Measurements from ENCODE around the gene DHRSX.

The DHRSX gene

DNA sequence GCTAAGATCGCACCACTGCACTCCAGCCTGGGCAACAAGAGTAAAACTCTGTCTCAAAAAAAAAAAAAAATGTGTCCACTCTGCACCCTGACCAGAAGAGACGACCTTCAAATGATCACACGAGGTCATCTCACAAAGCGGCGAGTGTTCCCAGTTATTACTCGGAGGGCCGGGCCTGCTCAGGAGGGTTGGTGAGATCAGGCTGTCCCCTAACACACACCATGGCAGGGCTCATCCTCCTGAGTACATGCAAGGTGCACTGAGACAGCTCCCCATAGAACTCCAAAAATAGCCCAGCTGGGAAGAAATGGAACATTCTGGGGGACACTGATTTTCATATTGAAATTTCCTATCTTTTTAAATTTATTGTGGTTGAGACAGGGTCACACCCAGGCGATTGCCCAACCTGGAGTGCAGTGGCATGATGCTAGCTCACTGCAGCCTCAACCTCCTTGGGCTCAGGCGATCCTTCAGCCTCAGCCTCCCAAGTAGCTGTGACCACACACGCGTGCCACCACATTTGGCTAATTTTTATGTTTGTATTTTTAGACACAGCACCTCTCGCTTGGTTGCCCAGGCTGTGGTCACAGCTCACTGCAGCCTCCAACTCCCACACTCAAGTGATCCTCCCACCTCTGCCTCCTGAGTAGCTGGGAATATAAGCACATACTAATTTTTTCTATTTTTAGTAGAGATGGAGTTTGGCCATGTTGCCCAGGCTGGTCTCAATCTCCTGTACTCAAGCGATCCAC lies 51.5 kb downstream of the DHRSX start (continued):
- TF ChIP-seq, protein P1, sequence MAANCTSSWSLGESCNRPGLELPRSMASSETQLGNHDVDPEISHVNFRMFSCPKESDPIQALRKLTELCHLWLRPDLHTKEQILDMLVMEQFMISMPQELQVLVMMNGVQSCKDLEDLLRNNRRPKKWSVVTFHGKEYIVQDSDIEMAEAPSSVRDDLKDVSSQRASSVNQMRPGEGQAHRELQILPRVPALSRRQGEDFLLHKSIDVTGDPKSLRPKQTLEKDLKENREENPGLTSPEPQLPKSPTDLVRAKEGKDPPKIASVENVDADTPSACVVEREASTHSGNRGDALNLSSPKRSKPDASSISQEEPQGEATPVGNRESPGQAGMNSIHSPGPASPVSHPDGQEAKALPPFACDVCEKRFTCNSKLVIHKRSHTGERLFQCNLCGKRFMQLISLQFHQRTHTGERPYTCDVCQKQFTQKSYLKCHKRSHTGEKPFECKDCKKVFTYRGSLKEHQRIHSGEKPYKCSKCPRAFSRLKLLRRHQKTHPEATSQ (tag by site-specific recombination; IDR thresholded peaks at IDR 0.05), result no peak
- TF ChIP-seq ZNF423 (tag by site-specific recombination; IDR thresholded peaks at IDR 0.05) (no peak), ZNF629 (tag by site-specific recombination; IDR thresholded peaks at IDR 0.05) (no peak), ZNF37A (tag by site-specific recombination; IDR thresholded peaks at IDR 0.05) (no peak)

DNA sequence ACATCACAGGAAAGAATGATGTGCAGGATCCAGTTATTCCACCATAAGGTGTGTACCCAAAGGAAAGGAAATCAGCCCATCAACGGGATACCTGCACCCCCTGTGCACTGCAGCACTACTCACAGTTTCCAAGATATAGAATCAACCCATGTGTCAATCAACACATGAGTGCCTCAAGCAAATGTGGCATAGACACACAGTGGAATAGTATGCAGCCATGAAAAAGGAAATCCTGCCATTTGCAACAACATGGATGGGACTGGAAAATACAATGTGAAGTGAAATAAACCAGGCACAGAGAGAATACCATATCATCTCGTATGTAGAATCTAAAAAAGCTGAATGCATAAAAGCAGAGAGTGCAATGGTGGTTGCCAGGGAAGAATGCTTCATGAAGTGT lies 53.3 kb downstream of the DHRSX start:
- H3K4me1 ChIP-seq (ENCODE audit: control insufficient read depth, insufficient read depth, low read length), result no peaks in the 10 kb centered on the region
- H3K27ac ChIP-seq (ENCODE audit: extremely low read depth, low read depth, low read length), result no peak overlapping the region
- no peaks in the 10 kb centered on the region; a peak in 1 of 3 replicates for H3K36me3 ChIP-seq (ENCODE audit: control insufficient read depth in 2 of 2, insufficient read depth in 1 of 2, low read length in 2 of 2)
- TF ChIP-seq ZNF280C (tag by site-specific recombination; IDR thresholded peaks at IDR 0.05) (no peak), GLIS2 (tag by site-specific recombination; IDR thresholded peaks at IDR 0.05) (no peak), ELK4 (IDR thresholded peaks at IDR 0.05; ENCODE audit: borderline replicate concordance, low read depth, low read length) (no peak), ZNF146 (tag by site-specific recombination; IDR thresholded peaks at IDR 0.05) (peak; percentile 98), ZNF580 (tag by site-specific recombination; IDR thresholded peaks at IDR 0.05) (peak; percentile 42; the same call in 1 of the 2 replicates), ZNF114 (tag by site-specific recombination; IDR thresholded peaks at IDR 0.05) (no peak), FEZF1 (tag by site-specific recombination; IDR thresholded peaks at IDR 0.05) (no peak)
- TF ChIP-seq, protein P2, sequence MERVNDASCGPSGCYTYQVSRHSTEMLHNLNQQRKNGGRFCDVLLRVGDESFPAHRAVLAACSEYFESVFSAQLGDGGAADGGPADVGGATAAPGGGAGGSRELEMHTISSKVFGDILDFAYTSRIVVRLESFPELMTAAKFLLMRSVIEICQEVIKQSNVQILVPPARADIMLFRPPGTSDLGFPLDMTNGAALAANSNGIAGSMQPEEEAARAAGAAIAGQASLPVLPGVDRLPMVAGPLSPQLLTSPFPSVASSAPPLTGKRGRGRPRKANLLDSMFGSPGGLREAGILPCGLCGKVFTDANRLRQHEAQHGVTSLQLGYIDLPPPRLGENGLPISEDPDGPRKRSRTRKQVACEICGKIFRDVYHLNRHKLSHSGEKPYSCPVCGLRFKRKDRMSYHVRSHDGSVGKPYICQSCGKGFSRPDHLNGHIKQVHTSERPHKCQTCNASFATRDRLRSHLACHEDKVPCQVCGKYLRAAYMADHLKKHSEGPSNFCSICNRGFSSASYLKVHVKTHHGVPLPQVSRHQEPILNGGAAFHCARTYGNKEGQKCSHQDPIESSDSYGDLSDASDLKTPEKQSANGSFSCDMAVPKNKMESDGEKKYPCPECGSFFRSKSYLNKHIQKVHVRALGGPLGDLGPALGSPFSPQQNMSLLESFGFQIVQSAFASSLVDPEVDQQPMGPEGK (tag by site-specific recombination; IDR thresholded peaks at IDR 0.05), result no peak
- TF ChIP-seq, protein P3, sequence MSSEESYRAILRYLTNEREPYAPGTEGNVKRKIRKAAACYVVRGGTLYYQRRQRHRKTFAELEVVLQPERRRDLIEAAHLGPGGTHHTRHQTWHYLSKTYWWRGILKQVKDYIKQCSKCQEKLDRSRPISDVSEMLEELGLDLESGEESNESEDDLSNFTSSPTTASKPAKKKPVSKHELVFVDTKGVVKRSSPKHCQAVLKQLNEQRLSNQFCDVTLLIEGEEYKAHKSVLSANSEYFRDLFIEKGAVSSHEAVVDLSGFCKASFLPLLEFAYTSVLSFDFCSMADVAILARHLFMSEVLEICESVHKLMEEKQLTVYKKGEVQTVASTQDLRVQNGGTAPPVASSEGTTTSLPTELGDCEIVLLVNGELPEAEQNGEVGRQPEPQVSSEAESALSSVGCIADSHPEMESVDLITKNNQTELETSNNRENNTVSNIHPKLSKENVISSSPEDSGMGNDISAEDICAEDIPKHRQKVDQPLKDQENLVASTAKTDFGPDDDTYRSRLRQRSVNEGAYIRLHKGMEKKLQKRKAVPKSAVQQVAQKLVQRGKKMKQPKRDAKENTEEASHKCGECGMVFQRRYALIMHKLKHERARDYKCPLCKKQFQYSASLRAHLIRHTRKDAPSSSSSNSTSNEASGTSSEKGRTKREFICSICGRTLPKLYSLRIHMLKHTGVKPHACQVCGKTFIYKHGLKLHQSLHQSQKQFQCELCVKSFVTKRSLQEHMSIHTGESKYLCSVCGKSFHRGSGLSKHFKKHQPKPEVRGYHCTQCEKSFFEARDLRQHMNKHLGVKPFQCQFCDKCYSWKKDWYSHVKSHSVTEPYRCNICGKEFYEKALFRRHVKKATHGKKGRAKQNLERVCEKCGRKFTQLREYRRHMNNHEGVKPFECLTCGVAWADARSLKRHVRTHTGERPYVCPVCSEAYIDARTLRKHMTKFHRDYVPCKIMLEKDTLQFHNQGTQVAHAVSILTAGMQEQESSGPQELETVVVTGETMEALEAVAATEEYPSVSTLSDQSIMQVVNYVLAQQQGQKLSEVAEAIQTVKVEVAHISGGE (tag by site-specific recombination; conservative IDR thresholded peaks at IDR 0.05; ENCODE audit: low read depth), result no peak
- ChIA-PET CTCF (no interaction called here), POLR2A (no interaction called here)
- no peaks in the 10 kb centered on the region for H3K9me3 ChIP-seq (ENCODE audit: control insufficient read depth, insufficient read depth, low read depth, low read length)
- H3K4me3 ChIP-seq (ENCODE audit: low read depth, low read length), result no peak overlapping the region

Data from HEK293 (cell line).